ENCODE results near the gene SRBD1. TPM values are rescaled to one million over a fixed set of nuclear protein-coding genes. Genes with fewer than 3 reads are reported as not detected.

SRBD1 gene
- total and polyA plus RNA-seq, 12 donors, result 2.5 to 13.5 (median 10.0) TPM

GRCh38 chr2:45631955-45632354, 20.9 kb upstream of the SRBD1 start:
- Histone ChIP-seq H3K27ac (no peak overlapping the region), H3K27me3 (peaks cover 0 to 13% (median 4%) of the 10 kb centered on the region in 7 donors), H3K36me3 (no peaks in the 10 kb centered on the region), H3K9me3 (no peaks in the 10 kb centered on the region), H3K4me3 (no peak overlapping the region), H3K4me1 (no peaks in the 10 kb centered on the region)
- no peak for ATAC-seq
- TF ChIP-seq CTCF (IDR thresholded peaks at IDR 0.05), result no peak
- DNase-seq, result no peak
- intact Hi-C loops (cut with DNase I), result no loop called here
- WGBS, 2 donors, result 72 to 79% methylated on average over 3 of the region's 3 CpGs

- 85 to 90% methylated on average over 3 of the region's 3 CpGs for WGBS, 2 donors
- no peak for TF ChIP-seq CTCF (IDR thresholded peaks at IDR 0.05)
- intact Hi-C loops (cut with DNase I), result no loop called here
- no peak for DNase-seq
- Histone ChIP-seq H3K9me3 (no peaks in the 10 kb centered on the region), H3K4me3 (no peak overlapping the region), H3K27ac (no peak overlapping the region), H3K27me3 (peaks cover 0 to 13% (median 4%) of the 10 kb centered on the region in 7 donors), H3K4me1 (no peaks in the 10 kb centered on the region), H3K36me3 (no peaks in the 10 kb centered on the region)
- ATAC-seq, result no peak
Observed at GRCh38 chr2:45631319-45631718, 20.3 kb upstream of the SRBD1 start.

- peaks cover 0 to 13% (median 4%) of the 10 kb centered on the region in 7 donors for H3K27me3 ChIP-seq
- H3K4me3 ChIP-seq, result no peak overlapping the region
- H3K9me3 ChIP-seq, result no peaks in the 10 kb centered on the region
- no peak for ATAC-seq
- DNase-seq, result no peak
- H3K27ac ChIP-seq, result no peak overlapping the region
- TF ChIP-seq CTCF (IDR thresholded peaks at IDR 0.05), result no peak
- intact Hi-C loops (cut with DNase I), result no loop called here
- H3K4me1 ChIP-seq, result no peaks in the 10 kb centered on the region
- WGBS, 2 donors, result 86 to 88% methylated on average over 1 of the region's 1 CpG
- no peaks in the 10 kb centered on the region for H3K36me3 ChIP-seq
Observed at GRCh38 chr2:45629971-45630370, 18.9 kb upstream of the SRBD1 start.

GRCh38 chr2:45627911-45628310, 16.8 kb upstream of the SRBD1 start:
- intact Hi-C loops (cut with DNase I), result no loop called here
- no peaks in the 10 kb centered on the region for H3K36me3 ChIP-seq
- H3K27me3 ChIP-seq, result peaks cover 0 to 18% (median 4%) of the 10 kb centered on the region in 7 donors

More at GRCh38 chr2:45627911-45628310, 16.8 kb upstream of the SRBD1 start:
- Histone ChIP-seq H3K27ac (no peak overlapping the region), H3K9me3 (no peaks in the 10 kb centered on the region), H3K4me1 (no peaks in the 10 kb centered on the region), H3K4me3 (no peak overlapping the region)
- ATAC-seq (no peak), DNase-seq (no peak)
- TF ChIP-seq CTCF (IDR thresholded peaks at IDR 0.05), result no peak
- WGBS, 2 donors, result 73 to 86% methylated on average over 1 of the region's 1 CpG

All from heart right ventricle (tissue), 16 donors.